Transverse colon (tissue), 4 donors: Measurements from ENCODE around the gene TRHDE. TPM values are rescaled to one million over a fixed set of nuclear protein-coding genes. Genes with fewer than 3 reads are reported as not detected.

Experiments used
- DNase-seq: peaks from one replicate; pipeline ENCODE4 v3.0.0-alpha.2; 2019
- H3K27ac ChIP-seq, 4 donors: fragments of 200-600 bp; sonication (generic); 2 replicates each; pipeline ENCODE4 v1.5.1; 2016 to 2018; ENCODE audit warnings: inconsistent platforms in 4 of 4
- H3K27me3 ChIP-seq: fragments of 200-600 bp; sonication (generic); 2 replicates; pipeline ENCODE4 v1.5.1; 2017; ENCODE audit warnings: inconsistent platforms
- H3K36me3 ChIP-seq, 4 donors: fragments of 200-600 bp; sonication (generic); 2 replicates each; pipeline ENCODE4 v1.5.1; 2017 to 2019; ENCODE audit warnings: inconsistent platforms in 4 of 4
- H3K4me1 ChIP-seq, 4 donors: fragments of 200-600 bp; sonication (generic); 2 replicates each; pipeline ENCODE4 v1.5.1; 2017 to 2020; ENCODE audit warnings: inconsistent platforms in 4 of 4
- H3K4me3 ChIP-seq, 4 donors: fragments of 200-600 bp; sonication (generic); 1 replicate in 1 of 4; 2 replicates in 3 of 4; pipeline versions ENCODE4 v1.5.1 to v1.6.1; 2017 to 2019; ENCODE audit warnings: inconsistent platforms in 4 of 4
- H3K9me3 ChIP-seq, 2 donors: fragments of 200-600 bp; sonication (generic); 2 replicates each; pipeline ENCODE4 v1.5.1; 2017 to 2019; ENCODE audit warnings: inconsistent platforms in 2 of 2
- EP300 ChIP-seq: sonication (generic); formaldehyde crosslinking; IDR thresholded peaks from one replicate; pipeline ENCODE4 v1.6.1; 2017; ENCODE audit warnings: antibody characterized with exemption, low read depth
- POLR2A ChIP-seq: fragments of 450-650 bp; IDR thresholded peaks from one replicate; pipeline ENCODE4 v1.6.1; 2016; ENCODE audit warnings: antibody characterized with exemption, mild to moderate bottlenecking, moderate library complexity
- POLR2AphosphoS5 ChIP-seq, 3 donors: sonication (generic); formaldehyde crosslinking; IDR thresholded peaks; one replicate each; pipeline ENCODE4 v1.6.1; 2016; ENCODE audit warnings: antibody characterized with exemption in 3 of 3
- WGBS, 2 donors: methylation state at CpG; one replicate each; pipeline ENCODE4 v1.1.5; 2018; ENCODE audit warnings: low coverage in 1 of 2; 5-methylcytosine and 5-hydroxymethylcytosine counted together
- in situ Hi-C, 4 donors: fragments of 200-750 bp; cut with MboI; loops; one replicate each; pipeline versions ENCODE4 v1.15.0 to v1.15.1; 2017; ENCODE audit warnings: low sequenced_read_pairs in 3 of 4, low pct_ligation_motif_present in 1 of 4, low pct_unique_long_range_greater_than_20kb in 1 of 4
- intact Hi-C: fragments of 100-400 bp; cut with DNase I; formaldehyde crosslinking; loops from one replicate; pipeline ENCODE4 v1.15.1; 2023; ENCODE audit warnings: low total_unique reads
- total RNA-seq, 4 donors: library from RNA; depleted of rRNA; stranded (reverse); fragments of >200 nt; gene quantifications; one replicate each; pipeline ENCODE4 v1.1.0, GENCODE V29; 2016
- TF ChIP-seq, protein P1 (sequence below), 5 experiments: fragments of 200-600 bp in 3 of 5; fragments of 450-650 bp in 2 of 5; sonication (generic) in 3 of 5; IDR thresholded peaks; 1 replicate in 2 of 5; 2 replicates in 3 of 5; pipeline ENCODE4 v1.5.1; 2016 to 2017; ENCODE audit warnings: antibody characterized with exemption in 5 of 5, inconsistent platforms in 3 of 5, mild to moderate bottlenecking in 2 of 5, moderate library complexity in 1 of 5

The TRHDE gene
- total RNA-seq, 4 donors from 2014 or later = 2.4 to 18.7 (median 9.0) TPM

DNA sequence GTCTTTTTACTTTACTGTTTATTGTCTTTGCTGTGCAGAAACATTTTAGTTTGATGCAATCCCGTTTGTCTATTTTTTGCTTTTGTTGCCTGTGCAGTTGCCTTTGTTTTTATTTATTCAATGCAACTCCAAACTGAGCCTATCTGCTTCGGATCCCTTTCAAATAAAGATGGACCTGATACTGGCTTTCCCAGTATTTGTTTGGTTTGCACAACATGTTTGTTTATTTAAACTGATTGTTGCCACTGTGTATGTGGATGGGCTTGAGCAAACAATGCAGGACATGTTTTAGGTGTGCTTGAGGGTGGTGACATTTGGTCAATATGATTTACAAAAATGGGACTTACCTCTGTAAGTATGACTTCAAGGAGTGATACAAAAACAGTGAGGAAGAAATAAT is 6.7 kb downstream of the TRHDE start:
- H3K36me3 ChIP-seq = no peaks in the 10 kb centered on the region
- DNase-seq = no peak
- H3K27me3 ChIP-seq = peaks cover 47% of the 10 kb centered on the region
- no peak overlapping the region for H3K4me3 ChIP-seq
- intact Hi-C loops = no loop called here
- TF ChIP-seq, protein P1, sequence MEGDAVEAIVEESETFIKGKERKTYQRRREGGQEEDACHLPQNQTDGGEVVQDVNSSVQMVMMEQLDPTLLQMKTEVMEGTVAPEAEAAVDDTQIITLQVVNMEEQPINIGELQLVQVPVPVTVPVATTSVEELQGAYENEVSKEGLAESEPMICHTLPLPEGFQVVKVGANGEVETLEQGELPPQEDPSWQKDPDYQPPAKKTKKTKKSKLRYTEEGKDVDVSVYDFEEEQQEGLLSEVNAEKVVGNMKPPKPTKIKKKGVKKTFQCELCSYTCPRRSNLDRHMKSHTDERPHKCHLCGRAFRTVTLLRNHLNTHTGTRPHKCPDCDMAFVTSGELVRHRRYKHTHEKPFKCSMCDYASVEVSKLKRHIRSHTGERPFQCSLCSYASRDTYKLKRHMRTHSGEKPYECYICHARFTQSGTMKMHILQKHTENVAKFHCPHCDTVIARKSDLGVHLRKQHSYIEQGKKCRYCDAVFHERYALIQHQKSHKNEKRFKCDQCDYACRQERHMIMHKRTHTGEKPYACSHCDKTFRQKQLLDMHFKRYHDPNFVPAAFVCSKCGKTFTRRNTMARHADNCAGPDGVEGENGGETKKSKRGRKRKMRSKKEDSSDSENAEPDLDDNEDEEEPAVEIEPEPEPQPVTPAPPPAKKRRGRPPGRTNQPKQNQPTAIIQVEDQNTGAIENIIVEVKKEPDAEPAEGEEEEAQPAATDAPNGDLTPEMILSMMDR (IDR thresholded peaks at IDR 0.05) = no peak
- no peak for TF ChIP-seq POLR2A
- no peak overlapping the region for H3K27ac ChIP-seq
- 27 to 43% methylated on average over 2 of the region's 2 CpGs for WGBS, 2 donors
- in situ Hi-C loops = no loop called here
- no peaks in the 10 kb centered on the region for H3K4me1 ChIP-seq
- no peaks in the 10 kb centered on the region for H3K9me3 ChIP-seq

DNA sequence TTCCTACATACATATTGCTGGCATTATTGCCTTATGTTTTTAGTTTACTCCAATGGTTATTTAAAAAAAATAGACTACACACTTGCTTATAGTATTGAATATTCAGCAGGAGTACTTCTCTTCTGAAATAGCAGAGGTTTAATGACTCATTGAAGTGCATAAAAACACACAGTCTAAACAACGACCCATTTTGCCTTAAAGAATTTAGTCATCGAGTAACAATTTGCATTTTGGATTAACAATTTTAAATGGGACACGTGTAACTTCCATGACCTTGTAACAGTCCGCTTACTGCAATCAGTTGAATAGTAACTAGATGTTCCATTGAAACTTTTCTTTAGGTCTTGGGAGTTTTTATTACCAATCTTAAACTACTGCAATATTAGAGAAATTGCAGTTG is 9.0 kb downstream of the TRHDE start:
- no peak for DNase-seq
- H3K9me3 ChIP-seq = no peaks in the 10 kb centered on the region
- H3K4me3 ChIP-seq = no peak overlapping the region
- TF ChIP-seq EP300 (no peak), POLR2AphosphoS5 (IDR thresholded peaks at IDR 0.05) (no peak), POLR2A (no peak)
- TF ChIP-seq, protein P1 (IDR thresholded peaks at IDR 0.05) = no peak
- H3K4me1 ChIP-seq = no peaks in the 10 kb centered on the region
- peaks cover 25% of the 10 kb centered on the region for H3K27me3 ChIP-seq
- WGBS, 2 donors = 44 to 54% methylated on average over 4 of the region's 4 CpGs
- no peak overlapping the region for H3K27ac ChIP-seq
- intact Hi-C loops = no loop called here
- H3K36me3 ChIP-seq = no peaks in the 10 kb centered on the region
- in situ Hi-C loops = no loop called here

DNA sequence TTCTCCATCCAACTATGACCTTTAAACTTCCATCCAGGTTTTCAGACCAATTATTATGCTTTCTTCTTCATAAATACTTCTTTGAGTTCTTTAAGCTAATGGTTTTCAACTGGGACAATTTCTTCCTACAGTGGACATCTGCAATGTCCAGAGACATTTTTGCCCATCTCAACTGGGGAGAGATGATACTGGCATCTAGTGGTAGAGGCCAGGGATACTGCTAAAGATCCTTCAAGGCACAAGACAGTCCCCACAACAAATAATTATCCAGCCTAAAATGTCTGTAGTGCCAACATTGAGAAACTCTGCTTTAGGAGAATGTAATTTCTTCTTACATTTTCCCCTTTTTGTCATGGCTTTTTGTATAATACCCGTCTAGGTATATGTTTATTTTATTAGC is 10.6 kb downstream of the TRHDE start:
- H3K27me3 ChIP-seq = peaks cover 10% of the 10 kb centered on the region
- no peak overlapping the region for H3K4me3 ChIP-seq
- H3K27ac ChIP-seq = no peak overlapping the region
- no peaks in the 10 kb centered on the region for H3K4me1 ChIP-seq
- DNase-seq = no peak
- intact Hi-C loops (no loop called here), in situ Hi-C loops (no loop called here)
- H3K36me3 ChIP-seq = no peaks in the 10 kb centered on the region
- TF ChIP-seq POLR2A (no peak), POLR2AphosphoS5 (IDR thresholded peaks at IDR 0.05) (no peak), EP300 (no peak)
- TF ChIP-seq, protein P1 (IDR thresholded peaks at IDR 0.05) = peak in 1 of 5 experiments; percentile 6
- 40 to 55% methylated on average over 1 of the region's 1 CpG for WGBS, 2 donors
- no peaks in the 10 kb centered on the region for H3K9me3 ChIP-seq

DNA sequence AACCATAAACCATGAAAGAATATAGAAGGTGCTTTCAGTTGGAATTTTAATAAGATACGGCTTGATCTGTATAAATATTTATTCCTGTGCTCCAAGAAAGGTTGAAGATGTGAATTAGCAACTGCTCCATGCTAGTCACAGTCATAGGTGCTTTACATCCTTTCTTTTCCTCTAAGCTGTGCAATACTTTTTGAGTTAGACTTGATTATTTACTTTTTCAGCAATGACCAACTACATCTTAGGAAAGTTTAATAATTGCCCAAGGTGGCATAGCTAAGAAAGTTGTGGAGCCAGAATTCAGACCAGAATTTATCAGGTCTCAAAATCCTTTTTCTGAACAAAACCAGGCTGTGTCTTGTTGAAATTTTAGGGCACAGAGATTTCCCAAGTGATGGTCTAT is 13.7 kb downstream of the TRHDE start:
- Histone ChIP-seq H3K4me1 (no peaks in the 10 kb centered on the region), H3K9me3 (no peaks in the 10 kb centered on the region), H3K4me3 (no peak overlapping the region), H3K36me3 (no peaks in the 10 kb centered on the region), H3K27ac (no peak overlapping the region), H3K27me3 (no peaks in the 10 kb centered on the region)
- DNase-seq = no peak
- WGBS, 2 donors = 70 to 89% methylated on average over 1 of the region's 1 CpG
- TF ChIP-seq POLR2A = no peak
- no peak for TF ChIP-seq POLR2AphosphoS5 (IDR thresholded peaks at IDR 0.05)
- TF ChIP-seq, protein P1 (IDR thresholded peaks at IDR 0.05) = no peak
- no peak for TF ChIP-seq EP300
- in situ Hi-C loops (no loop called here), intact Hi-C loops (no loop called here)
